HG02938 (cell line): ENCODE results near the gene FOXO3.
"Not testable (repeated sequence)": the region's sequence is repeated elsewhere in the genome, so short reads cannot be mapped to it uniquely, and the experiment has no call there.

Experiments used
- ATAC-seq: cut with Tn5 transposase; IDR thresholded peaks from one replicate; pipeline ENCODE4 v1.9.1; 2021; ENCODE audit warnings: mild to moderate bottlenecking, moderate library complexity; ENCODE audit not compliant: unreplicated experiment

The FOXO3 gene

GRCh38 chr6:108555399-108556052 lies 5.2 kb upstream of the FOXO3 start:
- ATAC-seq: no peak

- no peak for ATAC-seq
Measured at GRCh38 chr6:108556250-108556649, 4.5 kb upstream of the FOXO3 start.

GRCh38 chr6:108556866-108557493 lies 3.7 kb upstream of the FOXO3 start:
- ATAC-seq: no peak

- no peak for ATAC-seq
Measured at GRCh38 chr6:108557494-108558371, 3.0 kb upstream of the FOXO3 start.

- ATAC-seq: peak; percentile 53
Measured at GRCh38 chr6:108558372-108559096, 2.2 kb upstream of the FOXO3 start.

- ATAC-seq: peak; percentile 37
Measured at GRCh38 chr6:108559097-108559883, 1.4 kb upstream of the FOXO3 start.

GRCh38 chr6:108559884-108560462 lies 744 bp upstream of the FOXO3 start:
- ATAC-seq: no peak

GRCh38 chr6:108561309-108561647 lies 561 bp downstream of the FOXO3 start:
- not testable (repeated sequence) for ATAC-seq

- ATAC-seq: no peak
Measured at GRCh38 chr6:108561742-108562502, 1.2 kb downstream of the FOXO3 start.

GRCh38 chr6:108562503-108562993 lies 1.8 kb downstream of the FOXO3 start:
- ATAC-seq: no peak

GRCh38 chr6:108563292-108563691 lies 2.6 kb downstream of the FOXO3 start:
- ATAC-seq: no peak

GRCh38 chr6:108564178-108564577 lies 3.5 kb downstream of the FOXO3 start:
- ATAC-seq: no peak

- ATAC-seq: peak; percentile 79
Measured at GRCh38 chr6:108565091-108565766, 4.5 kb downstream of the FOXO3 start.

- no peak for ATAC-seq
Measured at GRCh38 chr6:108565893-108566292, 5.2 kb downstream of the FOXO3 start.

- ATAC-seq: no peak
Measured at GRCh38 chr6:108566406-108566805, 5.7 kb downstream of the FOXO3 start.

GRCh38 chr6:108568101-108568500 lies 7.4 kb downstream of the FOXO3 start:
- no peak for ATAC-seq

GRCh38 chr6:108568551-108569305 lies 8.0 kb downstream of the FOXO3 start:
- ATAC-seq: no peak

GRCh38 chr6:108570517-108570916 lies 9.8 kb downstream of the FOXO3 start:
- ATAC-seq: no peak
